Stimulated activated naive CD8-positive, alpha-beta T cell treated with anti-CD3 and anti-CD28 coated beads, Interleukin-15, Interleukin-2, amounts not matched to agents 100 U/mL and 50 U/mL, for 24 hours (primary cell): ENCODE results near the gene OTUD1.

ENCODE experiments used
- ATAC-seq: fragments of 150-1000 bp; cut with Tn5 transposase; one replicate; pipeline ENCODE4 v1.10.0; 2021
- DNase-seq: peaks from one replicate; pipeline ENCODE4 v3.0.0; 2021

Gene OTUD1

DNA sequence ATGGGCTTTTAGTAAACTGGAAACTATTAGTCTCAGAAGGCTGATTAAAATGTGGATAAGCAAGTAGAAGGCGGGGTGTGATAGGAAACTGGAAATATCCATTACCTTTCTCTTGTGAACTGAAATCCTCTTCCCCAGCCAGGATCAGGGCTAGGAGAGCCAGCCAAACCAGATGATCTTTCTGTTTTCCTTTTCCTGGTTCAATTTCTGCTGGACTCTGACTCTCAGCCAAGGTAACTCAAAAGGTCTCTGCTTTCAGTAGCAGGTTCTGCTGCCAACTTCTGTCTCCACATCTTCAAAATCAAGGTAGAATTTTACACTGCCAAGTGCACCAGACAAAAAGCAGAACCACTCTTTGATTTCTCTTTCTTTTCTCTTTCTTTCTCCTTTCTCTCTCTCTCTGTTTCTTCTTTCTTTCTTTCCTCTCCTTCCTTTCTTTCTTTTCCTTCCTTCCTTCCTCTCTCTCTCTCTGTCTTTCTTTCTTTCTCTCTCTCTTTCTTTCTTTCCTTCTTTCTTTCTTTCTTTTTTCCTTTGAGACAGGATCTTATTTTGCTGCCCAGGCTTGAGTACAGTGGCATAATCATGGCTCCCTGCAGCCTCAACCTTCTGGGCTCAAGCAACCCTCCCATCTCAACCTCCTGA lies 30.8 kb downstream of the OTUD1 start:
- ATAC-seq, result no peak
- DNase-seq, result no peak

DNA sequence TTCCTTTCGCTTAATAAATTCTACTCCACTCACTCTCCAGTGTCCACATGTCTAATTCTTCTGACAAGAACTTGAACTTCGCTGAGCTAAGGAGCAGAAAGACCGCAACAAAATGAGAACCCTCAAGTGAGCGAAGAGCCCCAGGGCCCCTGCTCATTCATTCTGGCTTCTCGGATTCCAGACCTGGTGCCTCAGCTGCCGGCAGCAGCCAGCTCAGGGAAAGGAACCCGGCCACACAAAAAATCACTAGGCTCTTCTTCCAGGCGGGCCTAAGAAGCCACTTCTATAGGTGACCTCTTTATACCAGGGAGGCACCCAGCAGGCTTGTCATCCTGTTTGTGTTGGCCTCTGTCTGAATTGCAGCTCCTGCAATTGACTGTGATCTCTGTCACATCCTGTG lies 33.3 kb downstream of the OTUD1 start:
- ATAC-seq, result no peak

DNA sequence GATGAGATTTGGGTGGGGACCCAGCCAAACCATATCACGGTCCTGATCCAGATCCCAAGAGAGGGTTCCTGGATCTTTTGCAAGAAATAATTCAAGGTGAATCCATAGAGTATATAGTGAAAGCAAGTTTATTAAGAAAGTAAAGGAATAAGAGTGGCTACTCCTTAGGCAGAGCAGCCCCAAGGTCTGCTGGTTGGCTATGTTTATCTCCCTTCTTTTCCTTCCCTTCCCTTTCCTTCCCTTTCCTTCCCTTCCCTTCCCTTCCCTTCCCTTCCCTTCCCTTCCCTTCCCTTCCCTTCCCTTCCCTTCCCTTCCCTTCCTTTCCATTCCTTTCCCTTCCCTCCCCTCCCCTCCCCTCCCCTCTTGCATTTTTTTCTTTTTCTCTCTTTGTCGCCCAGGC lies 35.2 kb downstream of the OTUD1 start:
- DNase-seq (no peak), ATAC-seq (no peak)

More for the DNA sequence above, 33.3 kb downstream of the OTUD1 start:
- no peak for DNase-seq

DNA sequence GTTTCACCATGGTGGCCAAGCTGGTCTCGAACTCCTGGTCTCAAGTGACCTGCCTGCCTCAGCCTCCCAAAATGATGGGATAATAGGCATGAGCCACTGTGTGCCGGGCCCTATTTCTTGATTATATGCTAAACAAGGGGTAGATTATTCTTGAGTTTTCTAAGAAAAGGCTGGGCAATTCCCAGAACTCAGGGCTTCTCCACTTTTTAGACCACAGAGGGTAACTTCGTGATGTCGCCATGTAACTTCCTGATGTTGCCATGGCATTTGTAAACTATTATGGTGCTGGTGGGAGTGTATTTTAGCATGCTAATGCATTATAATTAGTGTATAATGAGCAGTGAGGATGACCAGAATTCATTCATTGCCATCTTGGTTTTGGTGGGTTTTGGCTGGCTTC lies 35.8 kb downstream of the OTUD1 start:
- no peak for ATAC-seq
- DNase-seq, result no peak

DNA sequence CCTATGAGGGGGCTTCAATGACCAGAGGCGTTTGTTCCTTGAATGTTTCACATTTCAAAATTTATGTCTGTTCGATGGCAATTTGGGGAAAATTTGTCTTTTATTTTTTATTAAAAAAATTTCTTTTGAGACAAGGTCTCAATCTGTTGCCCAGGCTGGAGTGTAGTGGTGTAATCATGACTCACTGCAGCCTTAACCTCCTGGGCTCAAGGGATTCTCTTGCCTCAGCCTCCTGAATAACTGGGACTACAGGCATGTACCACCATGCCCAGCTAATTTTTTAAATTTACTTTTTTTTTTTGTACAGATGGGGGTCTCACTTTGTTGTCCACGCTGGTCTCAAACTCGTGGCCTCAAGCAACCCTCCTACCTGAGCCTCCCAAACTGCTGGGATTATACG lies 39.7 kb downstream of the OTUD1 start:
- ATAC-seq (no peak), DNase-seq (no peak)

DNA sequence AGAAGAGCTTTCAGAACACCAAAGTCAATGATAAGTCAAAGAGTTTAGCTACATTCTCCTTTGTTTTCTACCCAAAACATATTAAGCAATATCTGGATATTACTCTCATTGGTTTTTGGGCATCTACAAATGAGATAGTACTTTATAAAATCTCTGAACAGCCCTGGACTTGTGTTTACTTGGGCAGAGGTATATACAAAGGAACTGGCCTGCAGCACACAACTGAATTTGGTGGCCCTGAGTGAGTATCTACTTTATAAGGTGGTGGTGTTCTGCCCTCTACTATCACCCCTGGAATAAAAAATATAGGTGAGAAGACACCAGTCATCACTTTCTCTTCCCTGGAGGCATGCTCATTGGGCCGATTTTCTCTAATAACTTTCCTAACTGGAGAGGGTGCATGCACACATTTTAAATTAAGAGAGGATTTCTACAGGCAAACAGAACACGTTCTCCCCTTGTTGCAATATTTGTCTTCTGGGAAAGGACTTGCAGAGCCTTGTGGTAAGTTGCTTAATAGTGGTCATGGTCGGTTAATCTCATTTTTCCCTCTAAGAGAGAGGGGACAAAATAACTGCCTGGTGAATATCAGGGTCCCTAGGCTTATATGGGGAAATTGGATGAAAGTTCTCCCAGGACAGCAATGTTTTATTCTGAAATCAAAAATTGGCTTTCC lies 41.1 kb downstream of the OTUD1 start:
- DNase-seq (no peak), ATAC-seq (no peak)

DNA sequence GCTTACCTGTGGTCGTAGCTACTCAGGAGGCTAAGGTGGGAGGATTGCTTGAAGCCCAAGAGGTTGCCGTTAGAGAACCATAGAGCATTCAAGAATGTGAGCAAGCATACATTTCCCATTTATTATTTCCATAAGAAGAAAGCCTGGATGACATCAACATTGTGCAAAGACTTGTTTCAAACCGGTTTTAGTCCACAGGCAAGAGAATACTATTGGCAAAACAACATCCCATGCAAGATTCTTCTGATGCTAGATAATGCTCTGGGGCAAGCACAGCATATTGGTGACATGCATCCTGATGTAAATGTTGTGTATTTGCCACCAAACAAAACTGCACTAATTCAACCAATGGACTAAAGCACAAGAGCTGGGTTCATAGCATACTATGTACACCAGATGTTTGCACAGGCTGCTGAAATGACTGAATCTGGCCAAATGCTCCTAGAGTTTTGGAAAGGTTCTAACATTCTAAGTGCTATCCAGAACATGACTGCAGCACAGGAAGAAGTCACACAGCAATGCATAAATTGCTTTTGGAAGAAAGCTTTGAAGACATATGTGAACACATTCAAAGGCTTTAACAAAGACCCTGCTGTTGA lies 42.6 kb downstream of the OTUD1 start:
- ATAC-seq, result no peak
- no peak for DNase-seq

DNA sequence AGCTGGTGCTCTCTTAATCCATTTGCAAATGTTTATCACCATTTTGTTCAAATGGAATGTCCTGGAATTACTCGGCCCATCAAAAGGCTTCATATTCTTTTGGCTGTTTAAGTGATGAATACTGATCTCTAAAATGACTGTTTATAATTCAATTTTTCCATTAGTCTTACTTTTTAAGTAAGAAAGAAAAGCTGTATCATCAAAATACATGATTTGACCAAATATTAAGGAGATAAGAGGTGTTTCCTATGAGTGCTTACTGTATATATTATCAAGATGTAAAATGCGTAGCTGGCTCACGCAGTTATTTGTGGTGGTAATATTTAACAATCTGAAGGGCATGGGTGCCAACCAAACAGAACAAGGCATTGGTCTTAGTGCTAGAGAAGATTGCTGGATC lies 51.2 kb downstream of the OTUD1 start:
- DNase-seq (no peak), ATAC-seq (no peak)
